ENCODE data around the gene ARHGEF19.

ARHGEF19 gene

GRCh38 chr1:16191309-16191708, 21.1 kb downstream of the ARHGEF19 start:
- TF ChIP-seq CTCF (IDR thresholded peaks at IDR 0.05; ENCODE audit: low read depth, low read length) (no peak), MYC (IDR thresholded peaks at IDR 0.05; ENCODE audit: low read depth, low read length) (no peak), POLR2A (IDR thresholded peaks at IDR 0.05; ENCODE audit: extremely low read depth, insufficient read length) (no peak), MAX (IDR thresholded peaks at IDR 0.05; ENCODE audit: low read depth, low read length) (no peak)
- no peak for DNase-seq (ENCODE audit: low read depth)
- no peak overlapping the region for H3K4me3 ChIP-seq (ENCODE audit: low read depth, low read length)

DNA sequence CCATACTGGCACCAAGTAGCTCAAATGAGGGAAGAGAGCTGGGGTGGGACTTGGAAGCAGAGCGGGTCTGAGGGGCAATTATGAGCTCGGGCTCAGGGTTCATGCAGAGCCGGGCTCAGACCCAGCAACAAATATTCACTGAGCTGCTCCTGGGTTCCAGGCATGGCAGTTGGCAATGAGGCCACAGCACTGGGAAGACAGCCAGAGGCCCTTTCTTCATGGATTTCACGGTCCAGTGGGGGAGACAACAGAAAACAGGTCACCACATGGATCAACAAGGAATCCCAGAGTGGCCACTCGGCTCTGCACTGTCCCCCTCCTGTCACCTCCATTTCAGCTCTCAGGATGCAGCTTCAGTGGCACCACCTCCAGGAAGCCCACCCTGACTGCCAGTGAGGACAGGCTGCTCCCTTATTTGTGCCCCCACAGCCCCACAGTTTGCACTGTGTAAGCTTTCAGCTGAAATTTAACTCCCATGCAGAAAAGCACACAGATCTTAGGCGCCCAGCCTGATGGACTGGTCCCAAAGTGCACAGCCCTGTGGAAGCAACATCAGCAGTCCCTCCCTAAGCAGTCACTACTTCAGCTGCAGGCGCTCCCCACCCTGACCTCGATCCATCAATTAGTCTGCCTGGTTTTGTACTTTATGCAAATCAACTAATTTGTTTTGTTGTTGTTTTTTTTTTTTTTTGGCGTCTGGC, 22.4 kb downstream of the ARHGEF19 start:
- H3K4me3 ChIP-seq (ENCODE audit: low read depth, low read length): no peak overlapping the region
- TF ChIP-seq CTCF (IDR thresholded peaks at IDR 0.05; ENCODE audit: low read depth, low read length): no peak
- TF ChIP-seq MYC (IDR thresholded peaks at IDR 0.05; ENCODE audit: low read depth, low read length): no peak
- TF ChIP-seq POLR2A (IDR thresholded peaks at IDR 0.05; ENCODE audit: extremely low read depth, insufficient read length): no peak
- TF ChIP-seq MAX (IDR thresholded peaks at IDR 0.05; ENCODE audit: low read depth, low read length): no peak
- no peak for DNase-seq (ENCODE audit: low read depth)

DNA sequence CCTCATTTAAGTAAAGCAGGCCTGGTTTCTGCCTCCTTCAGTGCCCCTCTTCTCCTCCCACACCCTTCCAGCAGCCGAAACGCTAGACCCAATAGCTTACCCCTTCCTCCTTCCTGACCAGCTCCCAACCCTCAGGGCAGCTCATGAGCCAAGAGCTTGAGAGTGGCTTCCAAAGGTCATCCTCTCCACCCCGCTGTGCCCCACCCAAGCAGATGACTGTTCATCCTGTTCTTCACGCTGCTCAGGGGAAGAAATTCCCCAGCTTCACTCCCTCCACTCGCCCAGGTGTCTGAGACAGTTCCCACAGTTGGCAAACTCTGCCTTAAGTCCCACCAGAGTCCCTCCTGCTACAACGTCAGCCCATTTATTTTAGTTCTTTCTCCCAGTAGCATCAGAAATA, 23.4 kb downstream of the ARHGEF19 start:
- TF ChIP-seq MYC (IDR thresholded peaks at IDR 0.05; ENCODE audit: low read depth, low read length) (no peak), POLR2A (IDR thresholded peaks at IDR 0.05; ENCODE audit: extremely low read depth, insufficient read length) (no peak), MAX (IDR thresholded peaks at IDR 0.05; ENCODE audit: low read depth, low read length) (no peak), CTCF (IDR thresholded peaks at IDR 0.05; ENCODE audit: low read depth, low read length) (no peak)
- no peak for DNase-seq (ENCODE audit: low read depth)

GRCh38 chr1:16187748-16188401, 24.6 kb downstream of the ARHGEF19 start:
- TF ChIP-seq MYC (IDR thresholded peaks at IDR 0.05; ENCODE audit: low read depth, low read length) (no peak), CTCF (IDR thresholded peaks at IDR 0.05; ENCODE audit: low read depth, low read length) (peak; percentile 90)
- DNase-seq (ENCODE audit: low read depth): peak; percentile 65
- H3K4me3 ChIP-seq (ENCODE audit: low read depth, low read length): no peak overlapping the region

More for the DNA sequence above, 23.4 kb downstream of the ARHGEF19 start:
- no peak overlapping the region for H3K4me3 ChIP-seq (ENCODE audit: low read depth, low read length)

- no peak for DNase-seq (ENCODE audit: low read depth)
- no peak for TF ChIP-seq MYC (IDR thresholded peaks at IDR 0.05; ENCODE audit: low read depth, low read length)
- TF ChIP-seq POLR2A (IDR thresholded peaks at IDR 0.05; ENCODE audit: extremely low read depth, insufficient read length): no peak
- no peak for TF ChIP-seq MAX (IDR thresholded peaks at IDR 0.05; ENCODE audit: low read depth, low read length)
- TF ChIP-seq CTCF (IDR thresholded peaks at IDR 0.05; ENCODE audit: low read depth, low read length): no peak
- no peak overlapping the region for H3K4me3 ChIP-seq (ENCODE audit: low read depth, low read length)
Measured at GRCh38 chr1:16186655-16187235, 25.7 kb downstream of the ARHGEF19 start.
